NCI-H2196 (cell line): ENCODE data around the gene CIBAR2.
"Not testable (repeated sequence)": the region's sequence is repeated elsewhere in the genome, so short reads cannot be mapped to it uniquely, and the experiment has no call there.

Experiments
- DNase-seq: peaks from one replicate; lab custom pipeline; 2025; ENCODE audit not compliant: unreplicated experiment; lab: John Stamatoyannopoulos, UW

Gene CIBAR2

GRCh38 chr16:85064186-85064585 lies 48.1 kb downstream of the CIBAR2 start:
- DNase-seq = no peak

GRCh38 chr16:85062845-85063244 lies 49.4 kb downstream of the CIBAR2 start:
- no peak for DNase-seq

- no peak for DNase-seq
Measured at GRCh38 chr16:85062323-85062722, 49.9 kb downstream of the CIBAR2 start.

GRCh38 chr16:85061566-85061965 lies 50.7 kb downstream of the CIBAR2 start:
- no peak for DNase-seq

- DNase-seq = no peak
Measured at GRCh38 chr16:85058909-85059308, 53.4 kb downstream of the CIBAR2 start.

GRCh38 chr16:85057948-85058347 lies 54.3 kb downstream of the CIBAR2 start:
- no peak for DNase-seq

GRCh38 chr16:85057212-85057889 lies 54.9 kb downstream of the CIBAR2 start:
- DNase-seq = no peak

GRCh38 chr16:85056211-85056748 lies 56.0 kb downstream of the CIBAR2 start:
- DNase-seq = no peak

- DNase-seq = no peak
Measured at GRCh38 chr16:85055493-85056210, 56.6 kb downstream of the CIBAR2 start.

- no peak for DNase-seq
Measured at GRCh38 chr16:85054948-85055492, 57.3 kb downstream of the CIBAR2 start.

GRCh38 chr16:85054321-85054720 lies 58.0 kb downstream of the CIBAR2 start:
- not testable (repeated sequence) for DNase-seq

GRCh38 chr16:85052536-85052935 lies 59.7 kb downstream of the CIBAR2 start:
- DNase-seq = no peak

GRCh38 chr16:85051683-85052082 lies 60.6 kb downstream of the CIBAR2 start:
- no peak for DNase-seq

- DNase-seq = no peak
Measured at GRCh38 chr16:85051067-85051581, 61.1 kb downstream of the CIBAR2 start.

GRCh38 chr16:85049706-85050305 lies 62.5 kb downstream of the CIBAR2 start:
- DNase-seq = no peak

- no peak for DNase-seq
Measured at GRCh38 chr16:85048921-85049562, 63.2 kb downstream of the CIBAR2 start.
